Heart right ventricle (tissue), 16 donors: ENCODE data around the gene ELAVL3. TPM values are rescaled to one million over a fixed set of nuclear protein-coding genes. Genes with fewer than 3 reads are reported as not detected.

ENCODE experiments used
- ATAC-seq, 8 donors: fragments of 200-7000 bp; cut with Tn5 transposase; one replicate each; pipeline ENCODE4 v1.9.1; 2020; ENCODE audit warnings: mild to moderate bottlenecking in 8 of 8, moderate library complexity in 8 of 8, moderate number of reproducible peaks in 1 of 8
- DNase-seq, 2 donors: peaks; one replicate each; pipeline ENCODE4 v3.0.0-alpha.2; 2020
- H3K27ac ChIP-seq, 10 donors: fragments of 200-600 bp; sonication (generic) in 2 of 10; one replicate each; pipeline versions ENCODE4 v1.5.0 to v1.8.0; 2020 to 2022; ENCODE audit warnings: mild to moderate bottlenecking in 3 of 10
- H3K27me3 ChIP-seq, 7 donors: fragments of 200-600 bp; one replicate each; pipeline ENCODE4 v1.8.0; 2021 to 2022; ENCODE audit warnings: mild to moderate bottlenecking in 2 of 7
- H3K36me3 ChIP-seq, 9 donors: fragments of 200-600 bp; sonication (generic) in 1 of 9; one replicate each; pipeline versions ENCODE4 v1.5.0 to v1.8.0; 2020 to 2022; ENCODE audit warnings: mild to moderate bottlenecking in 2 of 9
- H3K4me1 ChIP-seq, 9 donors: fragments of 200-600 bp; sonication (generic) in 1 of 9; one replicate each; pipeline versions ENCODE4 v1.5.0 to v1.8.0; 2020 to 2022; ENCODE audit warnings: mild to moderate bottlenecking in 4 of 9
- H3K4me3 ChIP-seq, 10 donors: fragments of 200-600 bp; sonication (generic) in 2 of 10; one replicate each; pipeline versions ENCODE4 v1.5.0 to v1.8.0; 2020 to 2022; ENCODE audit warnings: mild to moderate bottlenecking in 7 of 10, moderate library complexity in 2 of 10
- H3K9me3 ChIP-seq, 11 donors: fragments of 200-600 bp in 10 of 11; sonication (generic) in 2 of 11; one replicate each; pipeline versions ENCODE4 v1.5.0 to v1.8.0; 2013 to 2022; ENCODE audit warnings: mild to moderate bottlenecking in 2 of 11, control low read depth in 1 of 11, moderate library complexity in 1 of 11
- WGBS, 2 donors: extraction: QIAGEN DNeasy Blood & Tissue Kit; methylation state at CpG; one replicate each; pipeline ENCODE4 v1.1.7; 2013; ENCODE audit warnings: inconsistent platforms in 1 of 2; 5-methylcytosine and 5-hydroxymethylcytosine counted together
- intact Hi-C, 10 donors: fragments of 100-400 bp; cut with DNase I; formaldehyde crosslinking; loops; one replicate each; pipeline versions ENCODE4 v1.11.1 to v1.14.2; 2022
- polyA plus RNA-seq, 2 donors: library from polyadenylated mRNA; stranded (reverse); fragments of 200-250 nt; gene quantifications; one replicate each; pipeline ENCODE4 v1.2.3, GENCODE V29; 2013
- total RNA-seq, 10 donors: library from RNA; stranded (reverse); fragmentation: NEBNext Ultra II Directional in 3 of 10; extraction: Animal tissue kit (Norgen Biotek cat#: 25700) in 3 of 10; gene quantifications; one replicate each; pipeline versions ENCODE4 v1.2.1 to v1.2.4, GENCODE V29; 2021 to 2023
- TF ChIP-seq, protein P1 (sequence below), 9 donors: fragments of 200-600 bp; sonication (generic) in 2 of 9; IDR thresholded peaks; one replicate each; pipeline versions ENCODE4 v1.5.0 to v1.8.0; 2021 to 2022; ENCODE audit warnings: antibody characterized with exemption in 9 of 9, mild to moderate bottlenecking in 5 of 9, moderate library complexity in 1 of 9
- donor health status: Arrhythmogenic right ventricular cardiomyopathy.
- donor health status: ischemic (EF 13 %, LVEDD 7.1; RV severe dilation, severe dysfunction).
- donor health status: healthy with polysubstance abuse.
- donor health status: DM: no; HTN: yes; CAD: no.
- donor health status: DM: no; HTN: no; CAD: no.
- donor health status: ischemic (EF 25% LVEDD 6.9; RV normal size, moderate dysfunction).
- donor health status: ischemic (EF 25% LVEDD 5.7; RV mildly dilated, moderate dysfunction).
- donor health status: healthy.
- donor health status: DM: yes; HTN: yes; CAD: no.
- donor health status: Ischemic cardiomyopathy.
- donor health status: ischemic (EF 35%, LVEDD 5.7; RV mildly dilated, moderate dysfunction).
- donor health status: nonischemic (EF 11% LVEDD 7.7; RV severe dilation, severe dysfunction).
- donor health status: DM: yes; HTN: yes; CAD: no.
- donor health status: PGD.
- donor health status: ischemic (EF 29% LVEDD 5.4; RV normal size, mild dysfunction).
- donor health status: nonischemic (EF 23%, LVEDD 6.1; RV moderate dilation, normal function).

The ELAVL3 gene
- total and polyA plus RNA-seq, 12 donors = 0.07 to 0.44 (median 0.21) TPM; not detected in 3

DNA sequence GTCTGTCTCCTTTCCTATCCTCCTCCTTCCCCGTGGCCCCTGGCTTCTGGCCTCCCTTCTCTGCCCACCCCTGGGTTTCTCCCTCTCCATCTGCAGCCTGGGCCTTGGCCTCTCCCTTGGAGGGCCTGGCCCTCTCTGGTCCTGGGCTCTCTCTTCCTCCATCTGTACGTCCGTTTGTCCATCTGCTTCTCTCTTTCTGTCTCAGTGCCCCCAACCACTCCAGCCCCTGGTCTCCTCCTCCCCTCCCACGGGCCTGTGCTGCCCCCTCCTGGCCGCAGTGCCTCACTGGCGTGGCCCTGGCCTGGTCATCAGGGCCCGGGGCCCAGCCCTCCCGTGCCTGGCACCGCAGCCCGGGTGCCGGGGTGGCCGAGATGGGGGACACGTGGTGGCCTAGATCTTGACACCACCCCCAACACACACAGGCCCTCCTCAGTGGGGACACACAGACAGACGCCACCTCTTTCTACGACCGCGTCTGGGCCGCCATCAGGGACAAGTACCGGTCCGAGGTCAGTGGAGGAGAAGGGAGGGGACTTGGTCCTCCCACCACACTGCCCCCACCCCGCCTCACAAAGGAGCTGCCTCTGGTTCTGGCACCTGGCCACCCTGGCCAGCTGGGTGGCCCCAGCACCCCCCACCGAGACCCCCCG lies 34.1 kb downstream of the ELAVL3 start:
- TF ChIP-seq, protein P1, sequence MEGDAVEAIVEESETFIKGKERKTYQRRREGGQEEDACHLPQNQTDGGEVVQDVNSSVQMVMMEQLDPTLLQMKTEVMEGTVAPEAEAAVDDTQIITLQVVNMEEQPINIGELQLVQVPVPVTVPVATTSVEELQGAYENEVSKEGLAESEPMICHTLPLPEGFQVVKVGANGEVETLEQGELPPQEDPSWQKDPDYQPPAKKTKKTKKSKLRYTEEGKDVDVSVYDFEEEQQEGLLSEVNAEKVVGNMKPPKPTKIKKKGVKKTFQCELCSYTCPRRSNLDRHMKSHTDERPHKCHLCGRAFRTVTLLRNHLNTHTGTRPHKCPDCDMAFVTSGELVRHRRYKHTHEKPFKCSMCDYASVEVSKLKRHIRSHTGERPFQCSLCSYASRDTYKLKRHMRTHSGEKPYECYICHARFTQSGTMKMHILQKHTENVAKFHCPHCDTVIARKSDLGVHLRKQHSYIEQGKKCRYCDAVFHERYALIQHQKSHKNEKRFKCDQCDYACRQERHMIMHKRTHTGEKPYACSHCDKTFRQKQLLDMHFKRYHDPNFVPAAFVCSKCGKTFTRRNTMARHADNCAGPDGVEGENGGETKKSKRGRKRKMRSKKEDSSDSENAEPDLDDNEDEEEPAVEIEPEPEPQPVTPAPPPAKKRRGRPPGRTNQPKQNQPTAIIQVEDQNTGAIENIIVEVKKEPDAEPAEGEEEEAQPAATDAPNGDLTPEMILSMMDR (IDR thresholded peaks at IDR 0.05) = peak; percentile 59 to 81 (median 74)
- Histone ChIP-seq H3K4me3 (no peak overlapping the region), H3K27ac (no peak overlapping the region), H3K27me3 (no peaks in the 10 kb centered on the region), H3K4me1 (peaks cover 0 to 20% (median 0%) of the 10 kb centered on the region in 9 donors), H3K36me3 (peaks cover 0 to 93% (median 39%) of the 10 kb centered on the region in 9 donors), H3K9me3 (no peaks in the 10 kb centered on the region)
- intact Hi-C loops = loop anchor here in 7 of 10 donors (1.0 to 10.0 kb wide), 5 partner anchors 69 to 154 kb away; partner anchors contain the start of gene TSPAN16 (in 2 of the 7)
- DNase-seq (peak; percentile 39 to 74), ATAC-seq (peak; percentile 72 to 80 (median 76))
- WGBS, 2 donors = 70 to 71% methylated on average over 23 of the region's 23 CpGs

DNA sequence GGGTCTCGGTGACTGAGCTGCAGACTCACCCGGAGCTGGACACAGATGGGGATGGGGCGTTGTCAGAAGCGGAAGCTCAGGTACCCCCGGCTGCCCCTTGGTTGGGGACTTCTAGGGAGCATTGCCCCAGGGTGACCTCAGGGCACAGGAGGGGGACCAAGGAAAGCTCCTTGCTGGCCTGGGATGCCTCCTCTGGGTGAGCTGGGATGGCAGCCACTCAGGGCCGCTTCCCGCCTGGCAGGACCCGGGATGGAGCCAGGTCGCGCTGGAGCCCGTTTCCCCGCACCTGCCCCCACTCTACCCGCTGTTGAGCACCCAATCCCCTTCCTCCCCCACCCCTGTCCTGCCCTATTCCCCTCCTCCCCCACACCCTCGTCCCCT lies 34.6 kb downstream of the ELAVL3 start:
- no peaks in the 10 kb centered on the region for H3K27me3 ChIP-seq
- no peak overlapping the region for H3K4me3 ChIP-seq
- H3K36me3 ChIP-seq = peaks cover 0 to 98% (median 45%) of the 10 kb centered on the region in 9 donors
- DNase-seq (no peak), ATAC-seq (peak in 1 of 8 donors; percentile 4)
- peaks cover 0 to 15% (median 0%) of the 10 kb centered on the region in 9 donors for H3K4me1 ChIP-seq
- intact Hi-C loops = loop anchor here in 7 of 10 donors (1.0 to 10.0 kb wide), 5 partner anchors 69 to 154 kb away; partner anchors contain the start of gene TSPAN16 (in 2 of the 7)
- WGBS, 2 donors = 89% methylated on average over 14 of the region's 14 CpGs
- H3K27ac ChIP-seq = no peak overlapping the region
- no peaks in the 10 kb centered on the region for H3K9me3 ChIP-seq
- TF ChIP-seq, protein P1 (IDR thresholded peaks at IDR 0.05) = no peak

DNA sequence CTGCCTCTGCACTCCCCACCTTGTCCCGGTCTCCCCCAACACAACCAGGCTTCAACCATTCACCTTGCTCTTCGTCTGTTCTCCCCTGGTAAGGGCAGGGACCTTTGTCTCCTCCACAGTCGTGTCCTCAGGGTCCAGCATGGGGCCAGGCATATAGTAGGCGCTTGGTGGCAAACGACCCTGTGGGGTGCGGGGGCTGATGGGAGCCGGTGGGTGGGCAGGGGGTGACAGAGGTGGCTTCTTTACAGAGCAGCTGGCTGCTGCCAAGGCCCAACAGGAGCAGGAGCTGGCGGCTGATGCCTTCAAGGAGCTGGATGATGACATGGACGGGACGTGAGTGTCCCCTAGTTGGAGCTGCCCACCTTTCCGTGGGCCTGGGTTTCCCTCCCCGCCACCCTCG lies 35.7 kb downstream of the ELAVL3 start:
- Histone ChIP-seq H3K27me3 (no peaks in the 10 kb centered on the region), H3K4me1 (peaks cover 0 to 15% (median 0%) of the 10 kb centered on the region in 9 donors), H3K27ac (no peak overlapping the region), H3K36me3 (peaks cover 0 to 100% (median 56%) of the 10 kb centered on the region in 9 donors), H3K9me3 (no peaks in the 10 kb centered on the region), H3K4me3 (no peak overlapping the region)
- ATAC-seq = no peak
- DNase-seq = no peak
- TF ChIP-seq, protein P1 (IDR thresholded peaks at IDR 0.05) = no peak
- intact Hi-C loops = loop anchor here in 5 of 10 donors (5.0 to 10.0 kb wide), 3 partner anchors 68 to 153 kb away; partner anchors contain the start of gene TSPAN16 (in 2 of the 5)
- WGBS, 2 donors = 90 to 93% methylated on average over 13 of the region's 13 CpGs

DNA sequence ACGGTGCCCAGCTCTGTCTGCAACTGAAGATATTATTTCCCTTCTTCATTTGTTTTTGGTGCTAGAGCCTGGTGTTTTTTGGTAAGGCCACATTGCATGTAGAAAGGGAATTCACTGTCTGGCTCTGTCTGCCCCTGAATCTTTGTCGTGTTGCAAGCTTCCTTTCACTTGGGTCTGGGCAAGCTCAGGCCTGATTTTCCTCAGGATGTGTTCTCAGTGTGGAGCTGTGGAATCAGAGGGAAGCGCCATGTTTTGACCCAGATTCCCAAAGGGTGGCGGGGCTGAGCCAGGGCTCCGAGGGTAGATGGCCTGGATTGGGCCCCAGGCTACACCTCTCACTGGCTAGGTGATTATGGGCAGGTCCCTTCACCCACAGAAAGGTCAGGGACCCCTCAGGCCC lies 36.8 kb downstream of the ELAVL3 start:
- WGBS, 2 donors = 71 to 74% methylated on average over 5 of the region's 5 CpGs
- Histone ChIP-seq H3K4me1 (peaks cover 0 to 15% (median 0%) of the 10 kb centered on the region in 9 donors), H3K4me3 (no peak overlapping the region), H3K27ac (peak overlapping the region in 6 of 10 donors; percentile 6 to 52 (median 26)), H3K27me3 (no peaks in the 10 kb centered on the region), H3K9me3 (no peaks in the 10 kb centered on the region), H3K36me3 (peaks cover 0 to 100% (median 54%) of the 10 kb centered on the region in 9 donors)
- peak in 1 of 8 donors; percentile 17 for ATAC-seq
- TF ChIP-seq, protein P1 (IDR thresholded peaks at IDR 0.05) = no peak
- DNase-seq = no peak
- intact Hi-C loops = loop anchor here in 3 of 10 donors (5.0 to 10.0 kb wide), 2 partner anchors 149 to 152 kb away; partner anchors contain the start of gene TSPAN16 (in 2 of the 3)
